Stomach (tissue), 19 donors: ENCODE measurements around the gene C3orf22. TPM values are rescaled to one million over a fixed set of nuclear protein-coding genes. Genes with fewer than 3 reads are reported as not detected.

Experiments
- DNase-seq, 2 donors: peaks; one replicate each; pipeline versions ENCODE4 v3.0.0 to v3.0.0-alpha.2; 2013 to 2019
- H3K27ac ChIP-seq, 5 donors: fragments of 200-600 bp in 4 of 5; sonication (generic) in 4 of 5; one replicate each; pipeline ENCODE4 v1.5.1; 2013 to 2019; ENCODE audit warnings: mild to moderate bottlenecking in 1 of 5, moderate library complexity in 1 of 5
- H3K27me3 ChIP-seq, 3 donors: fragments of 200-600 bp; sonication (generic); one replicate each; pipeline ENCODE4 v1.5.1; 2017 to 2019; ENCODE audit warnings: mixed run types in 1 of 3
- H3K36me3 ChIP-seq, 4 donors: fragments of 200-600 bp; sonication (generic); 1 replicate in 3 of 4; 2 replicates in 1 of 4; pipeline ENCODE4 v1.5.1; 2016 to 2019
- H3K4me1 ChIP-seq, 4 donors: fragments of 200-600 bp; sonication (generic); one replicate each; pipeline ENCODE4 v1.5.1; 2016 to 2019
- H3K4me3 ChIP-seq, 4 donors: fragments of 200-600 bp; sonication (generic) in 3 of 4; one replicate each; pipeline ENCODE4 v1.5.1; 2016 to 2019; ENCODE audit warnings: mild to moderate bottlenecking in 1 of 4
- H3K9me3 ChIP-seq, 4 donors: fragments of 200-600 bp; sonication (generic); one replicate each; pipeline ENCODE4 v1.5.1; 2016 to 2019
- EP300 ChIP-seq: sonication (generic); formaldehyde crosslinking; IDR thresholded peaks from one replicate; pipeline ENCODE4 v1.6.1; 2017; ENCODE audit warnings: antibody characterized with exemption
- POLR2A ChIP-seq, 4 donors: fragments of 450-650 bp; IDR thresholded peaks; one replicate each; pipeline ENCODE4 v1.6.1; 2016; ENCODE audit warnings: antibody characterized with exemption in 4 of 4, control low read depth in 2 of 4, mild to moderate bottlenecking in 1 of 4, moderate library complexity in 1 of 4
- POLR2AphosphoS5 ChIP-seq, 3 donors: sonication (generic); formaldehyde crosslinking; IDR thresholded peaks; one replicate each; pipeline ENCODE4 v1.6.1; 2016; ENCODE audit warnings: antibody characterized with exemption in 3 of 3
- WGBS, 5 donors: extraction: QIAGEN DNeasy Blood & Tissue Kit in 3 of 5; methylation state at CpG; one replicate each; pipeline versions ENCODE4 v1.1.5 to v1.1.7; 2013 to 2018; 5-methylcytosine and 5-hydroxymethylcytosine counted together
- intact Hi-C: fragments of 100-400 bp; cut with DNase I; formaldehyde crosslinking; loops from one replicate; pipeline ENCODE4 v1.15.1; 2023; ENCODE audit warnings: low total_unique reads
- long read RNA-seq, 10 donors: transcript quantifications; one replicate each; lab custom pipeline, GENCODE V29; 2026
- polyA plus RNA-seq, 3 donors: library from polyadenylated mRNA; stranded (reverse); fragments of 200-250 nt; gene quantifications; one replicate each; pipeline ENCODE4 v1.2.3, GENCODE V29; 2013
- total RNA-seq, 5 donors: library from RNA; depleted of rRNA; stranded (reverse); fragments of >200 nt; gene quantifications; one replicate each; pipeline versions ENCODE4 v1.1.0 to v1.2.3, GENCODE V29; 2014 to 2016
- TF ChIP-seq, protein P1 (sequence below), 7 experiments: fragments of 450-650 bp in 4 of 7; fragments of 200-600 bp in 3 of 7; sonication (generic) in 3 of 7; IDR thresholded peaks; one replicate each; pipeline ENCODE4 v1.5.1; 2016 to 2019; ENCODE audit warnings: antibody characterized with exemption in 7 of 7, control low read depth in 2 of 7, mild to moderate bottlenecking in 1 of 7
- donor health status: healthy with polysubstance abuse.
- donor health status: Bipolar disorder and iron deficiency.
- donor health status: healthy.

C3orf22 gene, protein sequence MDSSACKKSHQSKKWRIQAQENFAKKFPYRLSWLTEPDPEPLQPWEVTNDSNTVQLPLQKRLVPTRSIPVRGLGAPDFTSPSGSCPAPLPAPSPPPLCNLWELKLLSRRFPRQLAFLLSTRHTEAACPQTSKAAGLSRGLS
- not detected for total RNA-seq
- polyA plus RNA-seq, result not detected
- long read RNA-seq, donor 1, result 0 reads
- long read RNA-seq, donor 2, result 0 reads
- long read RNA-seq, donor 3, result 0 reads
- long read RNA-seq, donor 4, result 0 reads
- long read RNA-seq, donor 5, result 0 reads
- long read RNA-seq, donor 6, result 0 reads
- long read RNA-seq, donor 7, result 0 reads
- long read RNA-seq, donor 8, result 0 reads
- long read RNA-seq, donor 9, result 0 reads
- long read RNA-seq, donor 10, result 0 reads

DNA sequence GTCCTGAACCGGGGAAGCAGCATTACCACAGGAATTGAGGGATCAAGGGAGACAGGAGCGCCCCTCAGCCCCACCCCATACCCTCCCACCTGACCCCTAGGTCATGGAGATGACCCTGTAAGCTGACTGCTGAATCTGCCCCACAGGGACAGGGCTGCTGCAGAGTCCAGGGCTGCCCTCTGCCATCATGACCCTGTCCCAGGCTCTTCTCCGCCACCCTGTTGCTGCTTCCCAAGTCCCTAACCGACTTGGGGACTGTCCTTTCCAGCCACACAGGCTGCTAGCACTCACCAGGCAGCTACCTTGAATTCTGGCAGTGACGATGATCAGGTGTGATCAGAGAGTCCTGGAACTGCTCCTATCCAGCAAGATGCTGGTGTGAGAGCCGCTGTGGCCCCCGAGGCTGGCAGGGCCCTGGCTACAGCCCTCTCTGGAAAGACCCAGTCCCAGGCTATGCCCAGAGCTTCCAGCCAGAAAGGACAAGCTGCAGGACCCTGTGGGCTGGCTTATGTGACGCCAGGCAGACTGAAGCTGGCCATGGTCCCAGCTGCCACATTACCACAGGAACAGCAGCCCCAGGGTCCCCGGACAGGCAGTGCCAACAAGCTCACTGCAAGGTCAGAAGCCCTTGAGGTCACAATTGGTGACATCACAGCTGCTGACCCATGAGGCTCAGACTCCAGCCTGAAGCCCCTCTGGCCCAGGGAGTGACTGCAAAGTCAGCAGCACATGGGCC, at the start of gene C3orf22:
C3orf22 (minus strand) TSS at position 597 of the 736 bp plus-strand sequence. CDS start 5,542 bp downstream, outside the sequence.
- WGBS, 5 donors, result 69 to 74% (median 71%) methylated on average over 6 to 9 of the region's 9 CpGs
- H3K4me3 ChIP-seq, result no peak within 1 kb of the TSS

DNA sequence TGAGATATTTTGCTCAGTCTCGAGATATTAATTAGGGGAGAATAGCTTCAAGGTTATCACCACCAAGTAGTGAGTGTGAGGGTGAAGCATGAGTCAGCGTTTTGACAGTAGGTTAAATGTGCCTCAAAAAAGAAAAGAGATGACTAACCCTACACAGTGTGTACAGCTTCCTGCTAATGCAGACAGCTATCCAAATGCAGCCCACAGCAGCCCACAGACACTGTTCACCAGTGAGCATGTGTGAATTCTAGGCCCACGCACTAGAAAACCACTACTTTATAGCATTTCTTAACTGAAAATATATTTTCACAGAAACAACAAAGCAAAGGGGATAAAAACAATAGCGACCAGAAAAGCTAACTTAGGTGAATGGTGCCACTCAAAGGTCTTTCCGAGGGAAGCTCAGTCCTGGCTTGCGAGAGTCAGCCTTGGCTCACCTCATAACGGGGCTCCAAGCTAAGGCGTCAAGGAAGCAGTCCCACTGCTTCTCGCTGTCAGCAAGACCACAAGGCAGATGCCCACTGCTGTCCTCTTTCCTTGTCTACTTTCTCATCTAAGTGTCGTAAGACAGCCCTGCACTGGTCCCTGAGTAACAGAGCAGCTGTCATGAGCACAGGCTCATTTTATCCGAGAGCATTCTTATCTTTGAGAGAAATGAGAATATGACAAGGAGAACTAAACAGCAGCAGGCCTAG, 48.6 kb upstream of the C3orf22 start:
- Histone ChIP-seq H3K4me1 (no peaks in the 10 kb centered on the region), H3K27ac (no peak overlapping the region), H3K36me3 (peaks cover 23 to 95% (median 71%) of the 10 kb centered on the region in 4 donors), H3K9me3 (no peaks in the 10 kb centered on the region), H3K27me3 (no peaks in the 10 kb centered on the region), H3K4me3 (no peak overlapping the region)
- TF ChIP-seq, protein P1, sequence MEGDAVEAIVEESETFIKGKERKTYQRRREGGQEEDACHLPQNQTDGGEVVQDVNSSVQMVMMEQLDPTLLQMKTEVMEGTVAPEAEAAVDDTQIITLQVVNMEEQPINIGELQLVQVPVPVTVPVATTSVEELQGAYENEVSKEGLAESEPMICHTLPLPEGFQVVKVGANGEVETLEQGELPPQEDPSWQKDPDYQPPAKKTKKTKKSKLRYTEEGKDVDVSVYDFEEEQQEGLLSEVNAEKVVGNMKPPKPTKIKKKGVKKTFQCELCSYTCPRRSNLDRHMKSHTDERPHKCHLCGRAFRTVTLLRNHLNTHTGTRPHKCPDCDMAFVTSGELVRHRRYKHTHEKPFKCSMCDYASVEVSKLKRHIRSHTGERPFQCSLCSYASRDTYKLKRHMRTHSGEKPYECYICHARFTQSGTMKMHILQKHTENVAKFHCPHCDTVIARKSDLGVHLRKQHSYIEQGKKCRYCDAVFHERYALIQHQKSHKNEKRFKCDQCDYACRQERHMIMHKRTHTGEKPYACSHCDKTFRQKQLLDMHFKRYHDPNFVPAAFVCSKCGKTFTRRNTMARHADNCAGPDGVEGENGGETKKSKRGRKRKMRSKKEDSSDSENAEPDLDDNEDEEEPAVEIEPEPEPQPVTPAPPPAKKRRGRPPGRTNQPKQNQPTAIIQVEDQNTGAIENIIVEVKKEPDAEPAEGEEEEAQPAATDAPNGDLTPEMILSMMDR (IDR thresholded peaks at IDR 0.05), result no peak
- TF ChIP-seq POLR2AphosphoS5 (IDR thresholded peaks at IDR 0.05) (no peak), EP300 (no peak), POLR2A (IDR thresholded peaks at IDR 0.05) (no peak)
- 81 to 86% (median 85%) methylated on average over 11 of the region's 11 CpGs for WGBS, 5 donors
- intact Hi-C loops, result no loop called here
- DNase-seq, result peak in 1 of 2 donors; percentile 21

More for the DNA sequence above, at the start of gene C3orf22:
- TF ChIP-seq POLR2A (IDR thresholded peaks at IDR 0.05) (no peak), POLR2AphosphoS5 (IDR thresholded peaks at IDR 0.05) (no peak), EP300 (no peak)
- TF ChIP-seq, protein P1 (IDR thresholded peaks at IDR 0.05), result no peak
- Histone ChIP-seq H3K27me3 (no peaks in the 10 kb centered on the region), H3K27ac (no peak within 1 kb of the TSS), H3K4me1 (no peaks in the 10 kb centered on the region), H3K9me3 (peaks cover 0 to 17% (median 13%) of the 10 kb centered on the region in 4 donors), H3K36me3 (no peaks in the 10 kb centered on the region)
- intact Hi-C loops, result no loop called here
- DNase-seq, result peak in 1 of 2 donors; percentile 22

DNA sequence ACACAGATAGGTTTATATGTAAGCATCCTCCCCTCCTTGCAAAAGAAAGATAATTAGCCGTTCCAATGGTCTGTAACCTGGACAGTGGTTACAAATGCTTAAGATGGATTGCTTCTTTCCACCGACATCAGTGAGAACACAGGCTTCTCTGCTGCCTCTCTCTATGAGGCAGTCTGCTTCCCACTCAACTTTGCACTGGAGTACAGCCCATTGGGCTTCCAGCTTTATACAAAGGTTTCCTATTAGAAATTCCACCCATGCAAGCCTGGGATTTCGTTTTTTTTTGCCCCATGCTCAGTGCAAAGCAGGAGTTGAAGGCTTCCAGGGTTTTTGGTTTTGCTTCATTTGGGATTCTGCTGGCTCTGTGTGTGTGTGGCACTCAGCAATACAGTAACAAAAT, 47.3 kb upstream of the C3orf22 start:
- intact Hi-C loops, result no loop called here
- TF ChIP-seq, protein P1 (IDR thresholded peaks at IDR 0.05), result no peak
- TF ChIP-seq POLR2A (IDR thresholded peaks at IDR 0.05), result no peak
- no peak for TF ChIP-seq POLR2AphosphoS5 (IDR thresholded peaks at IDR 0.05)
- no peak for TF ChIP-seq EP300
- Histone ChIP-seq H3K9me3 (no peaks in the 10 kb centered on the region), H3K36me3 (peaks cover 23 to 84% (median 64%) of the 10 kb centered on the region in 4 donors), H3K4me3 (no peak overlapping the region), H3K4me1 (no peaks in the 10 kb centered on the region), H3K27me3 (no peaks in the 10 kb centered on the region), H3K27ac (no peak overlapping the region)
- no peak for DNase-seq
- WGBS, 5 donors, result 80 to 89% (median 83%) methylated on average over 3 of the region's 3 CpGs

DNA sequence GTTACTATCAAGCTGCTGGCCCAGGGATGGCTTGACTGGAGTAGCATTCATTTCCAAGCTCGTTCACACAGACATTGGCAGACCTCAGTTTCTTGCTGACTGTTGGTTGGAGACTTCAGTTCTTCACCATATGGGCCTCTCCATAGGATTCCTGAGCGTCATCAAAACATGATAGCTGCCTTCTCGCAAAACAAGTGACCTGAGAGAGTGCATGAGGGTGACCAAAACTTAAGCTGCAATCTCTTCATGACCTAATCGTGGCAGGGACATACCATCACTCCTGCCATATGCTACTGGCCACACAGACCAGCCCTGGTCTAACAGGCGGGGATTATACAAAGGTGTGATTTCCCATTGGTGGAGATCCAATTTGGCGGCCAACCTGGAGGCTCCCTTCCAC, 46.0 kb upstream of the C3orf22 start:
- no peak for TF ChIP-seq POLR2A (IDR thresholded peaks at IDR 0.05)
- TF ChIP-seq, protein P1 (IDR thresholded peaks at IDR 0.05), result no peak
- TF ChIP-seq EP300, result no peak
- TF ChIP-seq POLR2AphosphoS5 (IDR thresholded peaks at IDR 0.05), result no peak
- Histone ChIP-seq H3K27me3 (no peaks in the 10 kb centered on the region), H3K4me3 (no peak overlapping the region), H3K27ac (no peak overlapping the region), H3K9me3 (no peaks in the 10 kb centered on the region), H3K4me1 (no peaks in the 10 kb centered on the region), H3K36me3 (peaks cover 13 to 71% (median 51%) of the 10 kb centered on the region in 4 donors)
- intact Hi-C loops, result no loop called here
- 88 to 93% (median 92%) methylated on average over 6 of the region's 6 CpGs for WGBS, 5 donors
- no peak for DNase-seq
